ENCODE results near the gene COPRS. TPM values are rescaled to one million over a fixed set of nuclear protein-coding genes. Genes with fewer than 3 reads are reported as not detected.
"Not testable (repeated sequence)": the region's sequence is repeated elsewhere in the genome, so short reads cannot be mapped to it uniquely, and the experiment has no call there.

The COPRS gene
- total RNA-seq, 1 experiment from 2014 or later, result 57.3 TPM

DNA sequence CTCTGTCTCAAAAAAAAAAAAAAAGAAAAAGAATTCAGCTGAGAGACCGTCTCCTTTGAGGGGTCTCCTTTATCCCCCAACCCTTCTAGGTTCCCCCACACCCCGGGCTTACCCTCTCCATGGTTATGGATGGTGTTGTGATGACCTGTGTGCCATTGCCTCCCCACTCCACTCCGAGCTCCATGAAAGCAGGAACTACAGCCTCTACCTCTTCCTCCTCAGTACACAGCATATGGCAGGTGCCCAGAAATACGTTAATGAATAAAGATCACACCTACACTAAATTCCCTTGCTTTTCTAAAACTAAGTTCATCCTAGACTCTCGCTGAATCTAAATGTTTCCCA is 17.2 kb downstream of the COPRS start:
- Histone ChIP-seq H3K9ac (ENCODE audit: low read length) (no peak overlapping the region), H3K4me1 (ENCODE audit: low read length) (peaks cover 6% of the 10 kb centered on the region), H3K79me2 (ENCODE audit: low read length) (no peaks in the 10 kb centered on the region), H3K4me3 (ENCODE audit: low read length) (no peak overlapping the region), H3K27me3 (ENCODE audit: low read length) (no peaks in the 10 kb centered on the region), H3K9me3 (ENCODE audit: low read length) (no peaks in the 10 kb centered on the region), H3K36me3 (ENCODE audit: insufficient read depth, low read length) (no peaks in the 10 kb centered on the region), H3K9me2 (replicated peaks; ENCODE audit: insufficient read depth, low read length) (no peaks in the 10 kb centered on the region), H4K20me1 (ENCODE audit: insufficient read depth, low read depth, low read length) (no peaks in the 10 kb centered on the region), H2AFZ (ENCODE audit: low read length) (no peak overlapping the region), H3K4me2 (ENCODE audit: low read depth, low read length, poor library complexity, severe bottlenecking) (no peak overlapping the region), H3K27ac (ENCODE audit: low read length) (no peak overlapping the region)
- no peak for DNase-seq

DNA sequence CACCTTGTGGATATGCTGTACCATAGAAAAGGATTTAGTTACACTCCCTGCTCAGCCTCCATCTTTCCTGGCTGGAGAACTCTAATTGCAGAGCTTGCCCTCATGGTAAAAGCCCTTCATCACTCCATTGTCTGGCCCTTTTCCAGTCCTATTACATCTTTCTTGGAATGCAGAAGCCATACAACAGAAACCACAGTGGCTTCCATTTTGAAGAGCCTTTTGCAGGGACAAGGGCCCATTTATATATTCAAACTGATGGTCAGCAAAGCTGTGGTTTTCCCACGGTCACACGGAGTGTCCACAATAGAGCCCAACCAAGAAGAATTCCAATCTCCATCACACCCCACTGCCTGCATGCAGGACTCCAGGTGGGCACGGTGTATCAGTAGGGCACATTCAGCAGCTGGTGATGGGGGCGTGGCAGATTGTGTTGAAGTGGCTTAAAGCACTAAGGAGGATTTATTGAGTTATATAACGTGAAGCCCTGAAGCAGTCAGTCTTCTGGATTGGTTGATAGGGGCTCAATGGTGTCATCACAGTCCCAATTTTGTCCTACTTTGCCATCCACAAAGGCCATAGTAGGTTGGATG is 20.3 kb downstream of the COPRS start:
- H2AFZ ChIP-seq (ENCODE audit: low read length), result no peak overlapping the region
- H3K9me2 ChIP-seq (replicated peaks; ENCODE audit: insufficient read depth, low read length), result no peaks in the 10 kb centered on the region
- H3K4me1 ChIP-seq (ENCODE audit: low read length), result peaks cover 6% of the 10 kb centered on the region
- no peaks in the 10 kb centered on the region for H3K79me2 ChIP-seq (ENCODE audit: low read length)
- H3K4me3 ChIP-seq (ENCODE audit: low read length), result no peak overlapping the region
- no peaks in the 10 kb centered on the region for H3K27me3 ChIP-seq (ENCODE audit: low read length)
- no peaks in the 10 kb centered on the region for H3K36me3 ChIP-seq (ENCODE audit: insufficient read depth, low read length)
- H3K4me2 ChIP-seq (ENCODE audit: low read depth, low read length, poor library complexity, severe bottlenecking), result no peak overlapping the region
- H4K20me1 ChIP-seq (ENCODE audit: insufficient read depth, low read depth, low read length), result no peaks in the 10 kb centered on the region
- no peak for DNase-seq
- no peak overlapping the region for H3K27ac ChIP-seq (ENCODE audit: low read length)
- H3K9ac ChIP-seq (ENCODE audit: low read length), result no peak overlapping the region
- no peaks in the 10 kb centered on the region for H3K9me3 ChIP-seq (ENCODE audit: low read length)

DNA sequence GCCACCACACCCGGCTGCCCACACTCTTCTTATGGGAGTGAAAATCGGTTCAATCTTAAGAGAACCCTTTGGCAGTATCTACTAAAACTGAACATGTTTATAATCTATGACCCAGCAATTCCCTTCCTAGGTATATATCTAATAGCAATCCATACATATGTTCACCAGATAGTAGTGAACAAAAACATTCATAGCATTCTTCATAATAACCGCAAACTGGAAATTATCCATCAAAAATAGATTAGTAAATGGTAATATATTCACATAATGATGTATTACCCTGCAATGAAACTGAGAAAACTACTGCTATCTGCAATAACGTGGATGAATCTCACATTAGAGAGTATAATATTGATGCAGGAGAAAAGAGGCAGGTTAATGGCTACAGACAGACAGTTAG is 23.1 kb downstream of the COPRS start:
- no peaks in the 10 kb centered on the region for H3K27me3 ChIP-seq (ENCODE audit: low read length)
- H3K9ac ChIP-seq (ENCODE audit: low read length), result no peak overlapping the region
- H3K4me1 ChIP-seq (ENCODE audit: low read length), result no peaks in the 10 kb centered on the region
- H3K27ac ChIP-seq (ENCODE audit: low read length), result no peak overlapping the region
- no peak overlapping the region for H2AFZ ChIP-seq (ENCODE audit: low read length)
- no peaks in the 10 kb centered on the region for H3K36me3 ChIP-seq (ENCODE audit: insufficient read depth, low read length)
- no peak for DNase-seq
- no peaks in the 10 kb centered on the region for H3K9me3 ChIP-seq (ENCODE audit: low read length)
- H3K9me2 ChIP-seq (replicated peaks; ENCODE audit: insufficient read depth, low read length), result no peaks in the 10 kb centered on the region
- no peak overlapping the region for H3K4me3 ChIP-seq (ENCODE audit: low read length)
- no peak overlapping the region for H3K4me2 ChIP-seq (ENCODE audit: low read depth, low read length, poor library complexity, severe bottlenecking)
- H3K79me2 ChIP-seq (ENCODE audit: low read length), result no peaks in the 10 kb centered on the region
- no peaks in the 10 kb centered on the region for H4K20me1 ChIP-seq (ENCODE audit: insufficient read depth, low read depth, low read length)

DNA sequence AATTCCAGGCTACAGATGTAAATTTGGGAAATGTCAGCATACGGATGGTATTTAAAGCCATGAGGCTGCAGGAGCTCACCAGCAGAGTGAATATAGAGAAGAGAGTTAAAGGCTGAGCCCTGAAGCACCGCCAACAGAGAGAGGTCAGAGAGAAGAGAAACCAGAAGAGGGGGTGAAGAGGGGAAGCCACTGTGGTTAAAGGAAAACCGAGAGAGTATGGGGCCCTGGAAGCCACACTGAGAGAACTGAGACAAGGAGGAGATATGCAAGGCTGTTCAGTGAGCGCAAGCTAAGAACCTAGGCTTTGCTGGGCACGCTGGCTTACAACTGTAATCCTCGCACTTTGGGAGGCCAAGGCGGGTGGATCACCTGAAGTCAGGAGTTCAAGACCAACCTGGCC is 24.6 kb downstream of the COPRS start:
- Histone ChIP-seq H3K27ac (ENCODE audit: low read length) (no peak overlapping the region), H3K9me3 (ENCODE audit: low read length) (no peaks in the 10 kb centered on the region), H3K4me3 (ENCODE audit: low read length) (no peak overlapping the region), H2AFZ (ENCODE audit: low read length) (no peak overlapping the region), H3K9ac (ENCODE audit: low read length) (no peak overlapping the region), H3K27me3 (ENCODE audit: low read length) (no peaks in the 10 kb centered on the region), H3K9me2 (replicated peaks; ENCODE audit: insufficient read depth, low read length) (no peaks in the 10 kb centered on the region), H4K20me1 (ENCODE audit: insufficient read depth, low read depth, low read length) (no peaks in the 10 kb centered on the region), H3K4me1 (ENCODE audit: low read length) (no peaks in the 10 kb centered on the region), H3K79me2 (ENCODE audit: low read length) (no peaks in the 10 kb centered on the region), H3K4me2 (ENCODE audit: low read depth, low read length, poor library complexity, severe bottlenecking) (no peak overlapping the region), H3K36me3 (ENCODE audit: insufficient read depth, low read length) (no peaks in the 10 kb centered on the region)
- no peak for DNase-seq

DNA sequence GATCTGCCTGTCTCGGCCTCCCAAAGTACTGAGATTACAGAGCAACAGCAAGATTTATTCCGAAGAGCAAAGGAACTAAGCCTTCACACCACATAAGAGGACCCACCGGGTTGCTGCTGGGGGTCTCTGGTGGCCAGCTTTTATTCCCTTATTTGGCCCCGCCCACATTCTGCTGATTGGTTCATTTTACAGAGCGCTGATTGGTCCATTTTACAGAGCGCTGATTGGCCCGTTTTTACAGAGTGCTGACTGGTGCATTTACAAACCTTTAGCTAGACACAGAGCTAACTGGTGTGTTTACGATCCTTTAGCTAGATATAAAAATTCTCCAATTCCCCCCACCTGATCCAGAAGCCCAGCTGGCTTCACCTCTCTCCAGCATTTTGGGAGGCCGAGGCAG is 26.3 kb downstream of the COPRS start:
- Histone ChIP-seq H3K4me2 (ENCODE audit: low read depth, low read length, poor library complexity, severe bottlenecking) (no peak overlapping the region), H3K9me3 (ENCODE audit: low read length) (no peaks in the 10 kb centered on the region), H3K27me3 (ENCODE audit: low read length) (no peaks in the 10 kb centered on the region), H4K20me1 (ENCODE audit: insufficient read depth, low read depth, low read length) (no peaks in the 10 kb centered on the region), H3K4me3 (ENCODE audit: low read length) (no peak overlapping the region), H3K79me2 (ENCODE audit: low read length) (no peaks in the 10 kb centered on the region), H3K9ac (ENCODE audit: low read length) (no peak overlapping the region), H3K4me1 (ENCODE audit: low read length) (no peaks in the 10 kb centered on the region), H2AFZ (ENCODE audit: low read length) (no peak overlapping the region), H3K36me3 (ENCODE audit: insufficient read depth, low read length) (no peaks in the 10 kb centered on the region), H3K27ac (ENCODE audit: low read length) (no peak overlapping the region), H3K9me2 (replicated peaks; ENCODE audit: insufficient read depth, low read length) (no peaks in the 10 kb centered on the region)
- no peak for DNase-seq

DNA sequence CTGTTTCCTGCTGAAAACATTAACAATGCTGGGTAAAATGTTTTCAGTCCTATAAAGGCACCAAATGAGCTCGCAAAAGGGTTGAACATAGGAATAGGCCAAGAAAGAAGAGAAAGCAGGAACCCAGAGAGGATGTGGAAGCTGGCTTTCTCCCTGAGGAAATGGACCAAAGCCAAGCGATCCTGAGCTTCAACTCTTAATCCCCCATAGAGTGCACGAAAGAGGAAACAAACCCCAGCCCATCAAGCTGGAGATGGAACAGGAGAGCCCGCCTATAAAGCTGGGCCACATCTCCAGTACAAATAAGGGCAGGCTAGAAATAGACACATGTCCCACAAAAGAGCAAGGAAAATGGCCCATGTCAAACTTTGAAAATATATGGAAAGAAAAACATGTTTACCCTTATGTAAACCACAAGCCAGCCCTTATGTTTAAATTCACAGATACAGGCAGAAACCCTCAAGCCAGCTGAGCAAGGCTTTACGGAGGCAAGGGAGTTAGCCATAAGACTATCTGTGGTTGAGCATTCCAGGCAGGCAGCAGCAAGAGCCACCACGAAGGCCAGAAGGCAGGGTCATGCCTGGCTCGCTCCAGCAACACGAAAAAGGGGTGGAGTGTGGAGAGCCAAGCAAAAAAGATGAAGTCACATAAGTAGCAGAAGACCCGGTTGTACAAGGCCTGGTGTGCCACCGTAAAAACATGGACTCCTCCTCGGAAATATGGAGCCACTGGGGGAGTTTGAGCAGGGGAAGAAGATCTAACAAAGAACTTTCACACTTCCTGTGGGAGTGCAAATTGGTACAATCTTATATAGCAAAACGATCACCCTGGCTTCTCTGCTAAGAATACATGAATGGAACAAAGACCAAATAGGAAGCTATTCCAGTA is 27.8 kb downstream of the COPRS start:
- H3K79me2 ChIP-seq (ENCODE audit: low read length), result no peaks in the 10 kb centered on the region
- H3K9ac ChIP-seq (ENCODE audit: low read length), result no peak overlapping the region
- no peaks in the 10 kb centered on the region for H3K27me3 ChIP-seq (ENCODE audit: low read length)
- no peaks in the 10 kb centered on the region for H3K9me3 ChIP-seq (ENCODE audit: low read length)
- no peaks in the 10 kb centered on the region for H3K4me1 ChIP-seq (ENCODE audit: low read length)
- no peak for DNase-seq
- H3K4me3 ChIP-seq (ENCODE audit: low read length), result no peak overlapping the region
- H2AFZ ChIP-seq (ENCODE audit: low read length), result no peak overlapping the region
- H3K36me3 ChIP-seq (ENCODE audit: insufficient read depth, low read length), result no peaks in the 10 kb centered on the region
- no peak overlapping the region for H3K4me2 ChIP-seq (ENCODE audit: low read depth, low read length, poor library complexity, severe bottlenecking)
- H3K9me2 ChIP-seq (replicated peaks; ENCODE audit: insufficient read depth, low read length), result no peaks in the 10 kb centered on the region
- H4K20me1 ChIP-seq (ENCODE audit: insufficient read depth, low read depth, low read length), result no peaks in the 10 kb centered on the region
- H3K27ac ChIP-seq (ENCODE audit: low read length), result no peak overlapping the region

DNA sequence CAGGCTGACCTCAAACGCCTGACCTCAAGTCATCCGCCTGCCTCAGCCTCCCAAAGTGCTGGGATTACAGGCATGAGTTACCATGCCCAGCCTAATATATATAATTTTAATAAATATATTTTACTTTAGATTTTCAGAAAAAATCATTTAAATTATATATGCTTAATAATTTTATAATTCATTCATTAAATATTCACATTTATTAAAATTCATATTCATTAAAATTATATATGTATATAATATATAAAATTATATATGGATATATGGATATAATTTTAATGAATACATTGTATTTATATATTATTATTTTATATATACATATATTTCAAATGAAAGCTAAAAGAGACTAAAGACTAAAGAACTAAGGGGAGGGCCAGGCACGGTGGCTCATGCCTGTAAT is 29.4 kb downstream of the COPRS start:
- Histone ChIP-seq H3K9ac (ENCODE audit: low read length) (no peak overlapping the region), H3K27ac (ENCODE audit: low read length) (no peak overlapping the region), H3K36me3 (ENCODE audit: insufficient read depth, low read length) (no peaks in the 10 kb centered on the region), H3K9me3 (ENCODE audit: low read length) (no peaks in the 10 kb centered on the region), H4K20me1 (ENCODE audit: insufficient read depth, low read depth, low read length) (no peaks in the 10 kb centered on the region), H3K27me3 (ENCODE audit: low read length) (no peaks in the 10 kb centered on the region), H2AFZ (ENCODE audit: low read length) (no peak overlapping the region), H3K4me1 (ENCODE audit: low read length) (no peaks in the 10 kb centered on the region), H3K4me2 (ENCODE audit: low read depth, low read length, poor library complexity, severe bottlenecking) (no peak overlapping the region), H3K9me2 (replicated peaks; ENCODE audit: insufficient read depth, low read length) (no peaks in the 10 kb centered on the region), H3K79me2 (ENCODE audit: low read length) (no peaks in the 10 kb centered on the region), H3K4me3 (ENCODE audit: low read length) (no peak overlapping the region)
- DNase-seq, result no peak

DNA sequence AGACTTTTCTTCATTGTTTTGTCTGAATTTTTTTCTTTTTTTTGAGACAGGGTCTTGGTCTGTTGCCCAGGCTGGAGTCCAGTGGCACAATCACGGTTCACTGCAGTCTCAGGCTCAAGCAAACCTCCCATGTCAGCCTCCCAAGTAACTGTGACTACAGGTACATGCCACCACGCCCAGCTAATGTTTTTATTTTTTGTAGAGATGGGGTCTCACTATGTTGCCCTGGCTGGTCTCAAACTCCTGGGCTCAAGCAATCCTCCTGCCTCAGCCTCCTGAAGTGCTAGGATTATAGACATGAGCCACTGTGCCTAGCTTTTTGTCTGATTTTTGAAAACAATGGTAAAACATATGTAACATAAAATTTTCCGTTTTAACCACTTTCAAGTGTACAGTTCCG is 30.1 kb downstream of the COPRS start:
- H3K27ac ChIP-seq (ENCODE audit: low read length); H3K4me3 ChIP-seq (ENCODE audit: low read length); H3K9me3 ChIP-seq (ENCODE audit: low read length); H3K79me2 ChIP-seq (ENCODE audit: low read length); H3K4me1 ChIP-seq (ENCODE audit: low read length); DNase-seq; H3K27me3 ChIP-seq (ENCODE audit: low read length); H2AFZ ChIP-seq (ENCODE audit: low read length); H3K9ac ChIP-seq (ENCODE audit: low read length); H4K20me1 ChIP-seq (ENCODE audit: insufficient read depth, low read depth, low read length); H3K4me2 ChIP-seq (ENCODE audit: low read depth, low read length, poor library complexity, severe bottlenecking); H3K36me3 ChIP-seq (ENCODE audit: insufficient read depth, low read length); H3K9me2 ChIP-seq (replicated peaks; ENCODE audit: insufficient read depth, low read length): not testable (repeated sequence)

All from Karpas-422 (cell line).